Mesothelial cell of epicardium (in vitro differentiated cells): ENCODE data around the gene CCDC154. TPM values are rescaled to one million over a fixed set of nuclear protein-coding genes. Genes with fewer than 3 reads are reported as not detected.

Experiments used
- DNase-seq, 2 experiments: peaks; one replicate each; pipeline ENCODE4 v3.0.0; 2021; ENCODE audit warnings: low spot score in 2 of 2; ENCODE audit not compliant: unreplicated experiment in 2 of 2
- H3K27ac Mint-ChIP-seq: 2 replicates; pipeline ENCODE4 v1.8.0; 2021; ENCODE audit warnings: mixed read lengths
- H3K27me3 Mint-ChIP-seq: 2 replicates; pipeline ENCODE4 v1.8.0; 2021; ENCODE audit warnings: low read depth, mixed read lengths
- H3K36me3 Mint-ChIP-seq: 2 replicates; pipeline ENCODE4 v1.8.0; 2021; ENCODE audit warnings: mixed read lengths
- H3K4me1 Mint-ChIP-seq: 2 replicates; pipeline ENCODE4 v1.8.0; 2021; ENCODE audit warnings: mixed read lengths
- H3K4me3 Mint-ChIP-seq: 2 replicates; pipeline ENCODE4 v1.8.0; 2021; ENCODE audit warnings: mild to moderate bottlenecking, moderate library complexity, mixed read lengths
- H3K9me3 Mint-ChIP-seq: 2 replicates; pipeline ENCODE4 v1.8.0; 2021; ENCODE audit warnings: mixed read lengths
- total RNA-seq: library from RNA; stranded (reverse); gene quantifications from 3 replicates; pipeline ENCODE4 v1.2.1, GENCODE V29; 2021
- TF ChIP-seq, protein P1 (sequence below): fragments of 200-600 bp; sonication (generic); IDR thresholded peaks from one replicate; pipeline ENCODE4 v1.5.0; 2021; ENCODE audit warnings: antibody characterized with exemption; ENCODE audit not compliant: unreplicated experiment

The CCDC154 gene
- total RNA-seq, 1 donor from 2014 or later, result 5.6 TPM

DNA sequence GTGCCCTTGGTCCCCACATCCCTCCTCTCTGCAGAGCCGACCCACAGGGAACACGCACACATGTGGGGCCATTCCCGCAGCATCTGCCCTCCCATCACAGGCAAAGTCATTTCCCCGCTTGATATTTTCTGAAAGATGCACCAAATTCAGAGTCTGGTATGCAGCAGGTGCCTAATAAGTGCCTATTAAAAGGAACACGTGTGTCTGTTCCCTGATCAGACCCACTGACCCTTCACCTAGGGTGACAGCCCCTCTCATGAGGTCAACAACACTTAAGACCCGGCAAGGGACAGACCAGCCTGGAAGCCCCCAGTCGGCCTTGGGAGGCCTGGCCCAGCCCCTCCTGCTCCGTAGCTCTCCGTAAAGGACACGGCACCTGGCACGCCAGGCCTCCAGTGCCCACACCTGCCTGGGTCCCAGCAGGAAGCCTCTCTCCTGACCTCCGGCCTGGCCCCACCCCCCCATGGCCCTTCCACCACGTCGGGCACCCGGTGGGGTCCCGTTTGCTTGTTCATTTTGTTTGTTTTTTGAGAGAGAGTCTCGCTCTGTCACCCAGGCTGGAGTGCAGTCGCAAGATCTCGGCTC, 49.9 kb downstream of the CCDC154 start:
- Mint-ChIP-seq H3K27ac (no peak overlapping the region), H3K36me3 (peaks cover 26% of the 10 kb centered on the region), H3K4me1 (no peaks in the 10 kb centered on the region), H3K27me3 (no peaks in the 10 kb centered on the region), H3K9me3 (no peaks in the 10 kb centered on the region), H3K4me3 (no peak overlapping the region)
- TF ChIP-seq, protein P1, sequence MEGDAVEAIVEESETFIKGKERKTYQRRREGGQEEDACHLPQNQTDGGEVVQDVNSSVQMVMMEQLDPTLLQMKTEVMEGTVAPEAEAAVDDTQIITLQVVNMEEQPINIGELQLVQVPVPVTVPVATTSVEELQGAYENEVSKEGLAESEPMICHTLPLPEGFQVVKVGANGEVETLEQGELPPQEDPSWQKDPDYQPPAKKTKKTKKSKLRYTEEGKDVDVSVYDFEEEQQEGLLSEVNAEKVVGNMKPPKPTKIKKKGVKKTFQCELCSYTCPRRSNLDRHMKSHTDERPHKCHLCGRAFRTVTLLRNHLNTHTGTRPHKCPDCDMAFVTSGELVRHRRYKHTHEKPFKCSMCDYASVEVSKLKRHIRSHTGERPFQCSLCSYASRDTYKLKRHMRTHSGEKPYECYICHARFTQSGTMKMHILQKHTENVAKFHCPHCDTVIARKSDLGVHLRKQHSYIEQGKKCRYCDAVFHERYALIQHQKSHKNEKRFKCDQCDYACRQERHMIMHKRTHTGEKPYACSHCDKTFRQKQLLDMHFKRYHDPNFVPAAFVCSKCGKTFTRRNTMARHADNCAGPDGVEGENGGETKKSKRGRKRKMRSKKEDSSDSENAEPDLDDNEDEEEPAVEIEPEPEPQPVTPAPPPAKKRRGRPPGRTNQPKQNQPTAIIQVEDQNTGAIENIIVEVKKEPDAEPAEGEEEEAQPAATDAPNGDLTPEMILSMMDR, result no peak
- DNase-seq, result no peak

DNA sequence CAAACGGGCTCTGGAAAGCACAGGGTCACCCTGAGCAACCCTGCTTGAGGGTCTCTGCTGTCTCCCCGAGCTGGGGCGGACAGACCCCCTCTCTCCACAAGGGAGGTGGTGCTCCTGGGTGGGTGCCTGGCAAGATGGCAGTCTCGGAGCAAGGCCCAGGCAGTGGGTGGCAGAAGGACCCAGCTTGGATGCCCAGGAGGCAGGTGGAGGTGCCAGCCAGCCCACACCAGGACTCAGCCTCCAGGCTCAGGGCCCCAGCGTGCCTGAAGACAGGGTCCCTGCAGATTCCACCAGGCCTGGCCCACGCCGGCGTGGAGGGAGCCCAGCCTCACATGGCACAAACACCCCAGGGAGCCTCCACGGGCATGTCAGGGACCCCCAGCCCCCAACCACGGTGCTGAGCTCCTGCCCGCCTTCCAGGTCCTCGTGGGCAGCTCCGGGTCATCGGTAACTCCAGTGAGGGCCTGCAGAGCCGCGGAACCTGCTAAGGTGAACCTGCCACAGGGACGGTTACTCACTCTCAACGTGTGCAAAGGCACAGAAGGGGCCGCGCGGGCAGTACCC, 50.7 kb downstream of the CCDC154 start:
- peaks cover 26% of the 10 kb centered on the region for H3K36me3 Mint-ChIP-seq
- no peak for DNase-seq
- H3K27me3 Mint-ChIP-seq, result no peaks in the 10 kb centered on the region
- no peak overlapping the region for H3K27ac Mint-ChIP-seq
- TF ChIP-seq, protein P1, result no peak
- no peak overlapping the region for H3K4me3 Mint-ChIP-seq
- H3K4me1 Mint-ChIP-seq, result no peaks in the 10 kb centered on the region
- no peaks in the 10 kb centered on the region for H3K9me3 Mint-ChIP-seq

DNA sequence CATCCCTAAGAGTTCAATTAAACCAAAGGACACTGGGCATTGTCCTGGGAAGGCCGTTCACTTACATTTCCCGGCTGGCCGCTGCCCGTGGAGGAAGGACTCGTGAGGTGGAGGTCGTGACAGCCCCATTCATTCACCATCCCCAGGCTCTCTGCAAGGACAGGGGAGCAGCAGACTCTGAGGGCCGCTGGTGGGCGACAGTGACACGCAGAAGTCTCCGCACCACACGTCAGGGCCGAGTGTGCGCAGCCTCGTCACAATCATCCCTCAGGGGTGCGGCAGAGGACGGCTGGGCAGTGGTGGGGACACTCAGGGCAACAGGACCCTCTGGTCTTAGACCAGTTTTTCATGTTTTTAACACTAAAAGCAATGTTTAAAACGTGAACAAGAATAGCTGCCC, 51.5 kb downstream of the CCDC154 start:
- Mint-ChIP-seq H3K4me1 (no peaks in the 10 kb centered on the region), H3K27me3 (no peaks in the 10 kb centered on the region), H3K4me3 (no peak overlapping the region), H3K27ac (no peak overlapping the region), H3K9me3 (no peaks in the 10 kb centered on the region), H3K36me3 (peaks cover 19% of the 10 kb centered on the region)
- TF ChIP-seq, protein P1, result no peak
- DNase-seq, result no peak

GRCh38 chr16:1390239-1390779, 54.0 kb downstream of the CCDC154 start:
- no peaks in the 10 kb centered on the region for H3K9me3 Mint-ChIP-seq
- no peak overlapping the region for H3K27ac Mint-ChIP-seq
- no peak for DNase-seq
- peaks cover 17% of the 10 kb centered on the region for H3K36me3 Mint-ChIP-seq
- H3K4me1 Mint-ChIP-seq, result no peaks in the 10 kb centered on the region
- H3K4me3 Mint-ChIP-seq, result no peak overlapping the region
- TF ChIP-seq, protein P1, result no peak
- no peaks in the 10 kb centered on the region for H3K27me3 Mint-ChIP-seq

GRCh38 chr16:1389762-1390161, 54.6 kb downstream of the CCDC154 start:
- Mint-ChIP-seq H3K27ac (no peak overlapping the region), H3K36me3 (peaks cover 19% of the 10 kb centered on the region), H3K4me3 (no peak overlapping the region)

More at GRCh38 chr16:1389762-1390161, 54.6 kb downstream of the CCDC154 start:
- H3K4me1 Mint-ChIP-seq, result no peaks in the 10 kb centered on the region
- no peak for DNase-seq
- no peaks in the 10 kb centered on the region for H3K9me3 Mint-ChIP-seq
- H3K27me3 Mint-ChIP-seq, result no peaks in the 10 kb centered on the region
- TF ChIP-seq, protein P1, result no peak
